Umbilical cord (tissue), 2 donors: ENCODE results near the gene TP53BP2. TPM values are rescaled to one million over a fixed set of nuclear protein-coding genes. Genes with fewer than 3 reads are reported as not detected.
A peak's percentile ranks its signal among the peaks of the same experiment; 100 is the strongest.
"Not testable (repeated sequence)": the region's sequence is repeated elsewhere in the genome, so short reads cannot be mapped to it uniquely, and the experiment has no call there.

Experiments
- DNase-seq: peaks from one replicate; pipeline ENCODE4 v3.0.0-alpha.2; 2015; ENCODE audit warnings: low spot score
- total RNA-seq: library from RNA; depleted of rRNA; stranded (reverse); fragments of >200 nt; gene quantifications from one replicate; pipeline ENCODE4 v1.2.3, GENCODE V29; 2014; ENCODE audit warnings: low replicate concordance; ENCODE audit not compliant: insufficient read depth

Gene TP53BP2
- total RNA-seq = 95.3 TPM

- DNase-seq = peak; percentile 91
These were observed at the start of gene TP53BP2 for GRCh38 chr1:223845810-223846682. TP53BP2 (minus strand) TSS chr1:223845947; CDS start chr1:223845680, 267 bp downstream.

GRCh38 chr1:223890494-223890893 lies 44.7 kb upstream of the TP53BP2 start:
- not testable (repeated sequence) for DNase-seq

- not testable (repeated sequence) for DNase-seq
These were observed 43.6 kb upstream of the TP53BP2 start for GRCh38 chr1:223889319-223889718.

GRCh38 chr1:223887747-223888418 lies 42.1 kb upstream of the TP53BP2 start:
- peak; percentile 74 for DNase-seq

- no peak for DNase-seq
These were observed 40.8 kb upstream of the TP53BP2 start for GRCh38 chr1:223886516-223886921.

- no peak for DNase-seq
These were observed 39.9 kb upstream of the TP53BP2 start for GRCh38 chr1:223885614-223886013.

- DNase-seq = no peak
These were observed 33.0 kb upstream of the TP53BP2 start for GRCh38 chr1:223878598-223879325.

GRCh38 chr1:223877804-223878203 lies 32.1 kb upstream of the TP53BP2 start:
- DNase-seq = no peak

- DNase-seq = no peak
These were observed 30.8 kb upstream of the TP53BP2 start for GRCh38 chr1:223876590-223876989.

GRCh38 chr1:223873044-223873443 lies 27.3 kb upstream of the TP53BP2 start:
- peak; percentile 12 for DNase-seq

- peak; percentile 68 for DNase-seq
These were observed 26.7 kb upstream of the TP53BP2 start for GRCh38 chr1:223872308-223872901.

- peak; percentile 17 for DNase-seq
These were observed 25.1 kb upstream of the TP53BP2 start for GRCh38 chr1:223870617-223871574.

- DNase-seq = not testable (repeated sequence)
These were observed 19.0 kb upstream of the TP53BP2 start for GRCh38 chr1:223864599-223865368.

- DNase-seq = no peak
These were observed 18.3 kb upstream of the TP53BP2 start for GRCh38 chr1:223864084-223864483.

GRCh38 chr1:223861904-223862303 lies 16.2 kb upstream of the TP53BP2 start:
- DNase-seq = no peak

- DNase-seq = no peak
These were observed 14.4 kb upstream of the TP53BP2 start for GRCh38 chr1:223860051-223860622.

GRCh38 chr1:223859058-223859457 lies 13.3 kb upstream of the TP53BP2 start:
- DNase-seq = no peak

GRCh38 chr1:223856386-223856785 lies 10.6 kb upstream of the TP53BP2 start:
- DNase-seq = no peak

GRCh38 chr1:223853748-223854147 lies 8.0 kb upstream of the TP53BP2 start:
- DNase-seq = no peak
